Measurements from ENCODE around the gene C4orf51. TPM values are rescaled to one million over a fixed set of nuclear protein-coding genes. Genes with fewer than 3 reads are reported as not detected.
A peak's percentile ranks its signal among the peaks of the same experiment; 100 is the strongest.

Gene C4orf51
- total and polyA plus RNA-seq, 10 donors, result not detected

GRCh38 chr4:145734031-145734430 lies 54.1 kb downstream of the C4orf51 start:
- intact Hi-C loops (cut with DNase I; ENCODE audit: low total_unique reads), result no loop called here
- Histone ChIP-seq H3K4me1 (peaks cover 0 to 28% (median 11%) of the 10 kb centered on the region in 6 donors), H3K27me3 (replicated peaks in 1 of 7) (no peaks in the 10 kb centered on the region), H3K27ac (peak overlapping the region in 6 of 8 donors; percentile 80 to 89 (median 86)), H3K9me3 (no peaks in the 10 kb centered on the region), H3K36me3 (no peaks in the 10 kb centered on the region), H3K4me3 (peak overlapping the region in 1 of 8 donors; percentile 62)
- no peak for TF ChIP-seq POLR2AphosphoS5 (IDR thresholded peaks at IDR 0.05)
- no peak for TF ChIP-seq CTCF (IDR thresholded peaks at IDR 0.05 in 8 of 11, conservative IDR thresholded peaks at IDR 0.05 in 3 of 11)
- TF ChIP-seq POLR2A (IDR thresholded peaks at IDR 0.05), result no peak
- WGBS, 5 donors, result 80 to 94% (median 86%) methylated on average over 7 of the region's 7 CpGs
- no peak for DNase-seq

- TF ChIP-seq POLR2AphosphoS5 (IDR thresholded peaks at IDR 0.05) (no peak), CTCF (IDR thresholded peaks at IDR 0.05 in 8 of 11, conservative IDR thresholded peaks at IDR 0.05 in 3 of 11) (no peak), POLR2A (IDR thresholded peaks at IDR 0.05) (no peak)
- intact Hi-C loops (cut with DNase I; ENCODE audit: low total_unique reads), result no loop called here
- H3K36me3 ChIP-seq, result no peaks in the 10 kb centered on the region
- H3K4me3 ChIP-seq, result no peak overlapping the region
- peaks cover 0 to 28% (median 11%) of the 10 kb centered on the region in 6 donors for H3K4me1 ChIP-seq
- 63 to 86% (median 82%) methylated on average over 14 of the region's 14 CpGs for WGBS, 5 donors
- no peaks in the 10 kb centered on the region for H3K9me3 ChIP-seq
- no peak for DNase-seq
- H3K27me3 ChIP-seq (replicated peaks in 1 of 7), result no peaks in the 10 kb centered on the region
- no peak overlapping the region for H3K27ac ChIP-seq
These were observed 54.8 kb downstream of the C4orf51 start for GRCh38 chr4:145734576-145735346.

- H3K27ac ChIP-seq, result no peak overlapping the region
- no peaks in the 10 kb centered on the region for H3K27me3 ChIP-seq (replicated peaks in 1 of 7)
- no peak for DNase-seq
- H3K36me3 ChIP-seq, result no peaks in the 10 kb centered on the region
- no peak for TF ChIP-seq POLR2AphosphoS5 (IDR thresholded peaks at IDR 0.05)
- TF ChIP-seq POLR2A (IDR thresholded peaks at IDR 0.05), result no peak
- no peak for TF ChIP-seq CTCF (IDR thresholded peaks at IDR 0.05 in 8 of 11, conservative IDR thresholded peaks at IDR 0.05 in 3 of 11)
- H3K4me3 ChIP-seq, result no peak overlapping the region
- intact Hi-C loops (cut with DNase I; ENCODE audit: low total_unique reads), result no loop called here
- no peaks in the 10 kb centered on the region for H3K9me3 ChIP-seq
- 60 to 93% (median 89%) methylated on average over 2 of the region's 2 CpGs for WGBS, 5 donors
- peaks cover 0 to 28% (median 11%) of the 10 kb centered on the region in 6 donors for H3K4me1 ChIP-seq
These were observed 55.4 kb downstream of the C4orf51 start for GRCh38 chr4:145735347-145735675.

- DNase-seq, result no peak
- H3K36me3 ChIP-seq, result no peaks in the 10 kb centered on the region
- no peak overlapping the region for H3K4me3 ChIP-seq
- intact Hi-C loops (cut with DNase I; ENCODE audit: low total_unique reads), result no loop called here
- H3K9me3 ChIP-seq, result no peaks in the 10 kb centered on the region
- peaks cover 0 to 28% (median 11%) of the 10 kb centered on the region in 6 donors for H3K4me1 ChIP-seq
- H3K27ac ChIP-seq, result peak overlapping the region in 1 of 8 donors; percentile 2
- TF ChIP-seq CTCF (IDR thresholded peaks at IDR 0.05 in 8 of 11, conservative IDR thresholded peaks at IDR 0.05 in 3 of 11), result no peak
- 89 to 93% (median 90%) methylated on average over 4 of the region's 4 CpGs for WGBS, 5 donors
- no peaks in the 10 kb centered on the region for H3K27me3 ChIP-seq (replicated peaks in 1 of 7)
These were observed 55.9 kb downstream of the C4orf51 start for GRCh38 chr4:145735827-145736226.

All from spleen (tissue), 11 donors.